Colonic mucosa (tissue), 4 donors: ENCODE data around the gene MYO16. TPM values are rescaled to one million over a fixed set of nuclear protein-coding genes. Genes with fewer than 3 reads are reported as not detected.

Source experiments
- DNase-seq: peaks from one replicate; pipeline ENCODE4 v3.0.0-alpha.2; 2020
- H3K27ac ChIP-seq: fragments of 200-600 bp; one replicate; pipeline ENCODE4 v1.8.0; 2021
- H3K27me3 ChIP-seq: fragments of 200-600 bp; one replicate; pipeline ENCODE4 v1.8.0; 2021
- H3K36me3 ChIP-seq: fragments of 200-600 bp; one replicate; pipeline ENCODE4 v1.8.0; 2021
- H3K4me1 ChIP-seq: fragments of 200-600 bp; one replicate; pipeline ENCODE4 v1.8.0; 2021; ENCODE audit warnings: mild to moderate bottlenecking
- H3K4me3 ChIP-seq: fragments of 200-600 bp; one replicate; pipeline ENCODE4 v1.8.0; 2021
- H3K9ac ChIP-seq, 2 donors: one replicate each; pipeline ENCODE4 v1.7.0; 2013; ENCODE audit warnings: control low read depth in 2 of 2, low read depth in 2 of 2, low read length in 2 of 2
- H3K9me3 ChIP-seq: fragments of 200-600 bp; one replicate; pipeline ENCODE4 v1.8.0; 2021
- CTCF ChIP-seq: fragments of 200-600 bp; IDR thresholded peaks from one replicate; pipeline ENCODE4 v1.8.0; 2022; ENCODE audit warnings: antibody characterized with exemption, mild to moderate bottlenecking
- intact Hi-C: fragments of 100-400 bp; cut with DNase I; formaldehyde crosslinking; loops from one replicate; pipeline ENCODE4 v1.14.1; 2022
- total RNA-seq, 2 donors: library from RNA; stranded (reverse); fragmentation: NEBNext Ultra II Directional in 1 of 2; extraction: Animal tissue kit (Norgen Biotek cat#: 25700) in 1 of 2; gene quantifications; one replicate each; pipeline ENCODE4 v1.2.1, GENCODE V29; 2021
- donor health status: healthy.
- donor health status: DM: no; HTN: no; CAD: no.
- donor health status: DM: no; HTN: no; CAD: no.

MYO16 gene
- total RNA-seq: under 1 TPM in 1 of 2 donors, not detected in 1; 0.05 TPM

- Histone ChIP-seq H3K4me1 (no peaks in the 10 kb centered on the region), H3K9ac (no peak within 1 kb of the TSS), H3K4me3 (no peak within 1 kb of the TSS), H3K27ac (no peak within 1 kb of the TSS), H3K9me3 (no peaks in the 10 kb centered on the region), H3K27me3 (no peaks in the 10 kb centered on the region), H3K36me3 (no peaks in the 10 kb centered on the region)
- TF ChIP-seq CTCF: no peak
- intact Hi-C loops: no loop called here
- DNase-seq: no peak
Measured at GRCh38 chr13:108629181-108629752, at the start of gene MYO16. Gene MYO16 (plus strand): TSS chr13:108629611. CDS start chr13:108629845, 234 bp downstream.

GRCh38 chr13:108586826-108587225 lies 42.6 kb upstream of the MYO16 start:
- no peaks in the 10 kb centered on the region for H3K9me3 ChIP-seq
- no peak overlapping the region for H3K27ac ChIP-seq
- DNase-seq: no peak
- intact Hi-C loops: no loop called here
- H3K4me1 ChIP-seq: no peaks in the 10 kb centered on the region
- no peak overlapping the region for H3K4me3 ChIP-seq
- H3K27me3 ChIP-seq: no peaks in the 10 kb centered on the region
- no peaks in the 10 kb centered on the region for H3K36me3 ChIP-seq
- TF ChIP-seq CTCF: no peak
- no peak overlapping the region for H3K9ac ChIP-seq

- Histone ChIP-seq H3K4me3 (no peak overlapping the region), H3K27me3 (no peaks in the 10 kb centered on the region), H3K36me3 (no peaks in the 10 kb centered on the region), H3K4me1 (no peaks in the 10 kb centered on the region), H3K9me3 (no peaks in the 10 kb centered on the region), H3K9ac (no peak overlapping the region), H3K27ac (no peak overlapping the region)
- no peak for DNase-seq
- intact Hi-C loops: no loop called here
- no peak for TF ChIP-seq CTCF
Measured at GRCh38 chr13:108588516-108588915, 40.9 kb upstream of the MYO16 start.

GRCh38 chr13:108594153-108594552 lies 35.3 kb upstream of the MYO16 start:
- TF ChIP-seq CTCF: no peak
- Histone ChIP-seq H3K27me3 (no peaks in the 10 kb centered on the region), H3K27ac (no peak overlapping the region), H3K36me3 (no peaks in the 10 kb centered on the region), H3K9ac (no peak overlapping the region), H3K4me3 (no peak overlapping the region), H3K4me1 (no peaks in the 10 kb centered on the region), H3K9me3 (no peaks in the 10 kb centered on the region)
- DNase-seq: no peak
- intact Hi-C loops: no loop called here

- no peaks in the 10 kb centered on the region for H3K27me3 ChIP-seq
- no peak overlapping the region for H3K4me3 ChIP-seq
- H3K9me3 ChIP-seq: no peaks in the 10 kb centered on the region
- DNase-seq: no peak
- intact Hi-C loops: no loop called here
- H3K4me1 ChIP-seq: no peaks in the 10 kb centered on the region
- no peak for TF ChIP-seq CTCF
- no peak overlapping the region for H3K9ac ChIP-seq
- H3K27ac ChIP-seq: no peak overlapping the region
- no peaks in the 10 kb centered on the region for H3K36me3 ChIP-seq
Measured at GRCh38 chr13:108595436-108596274, 33.8 kb upstream of the MYO16 start.
